IMR-90 (cell line): ENCODE data around the gene TWSG1.
"Not testable (repeated sequence)": the region's sequence is repeated elsewhere in the genome, so short reads cannot be mapped to it uniquely, and the experiment has no call there.

Experiments used
- CHD1 ChIP-seq: IDR thresholded peaks from 2 replicates; pipeline ENCODE4 v1.6.1; 2012; ENCODE audit warnings: low read depth, low read length, improper control_type of control experiment
- POLR2A ChIP-seq: IDR thresholded peaks from 2 replicates; pipeline ENCODE4 v1.6.1; 2012; ENCODE audit warnings: mild to moderate bottlenecking, low read depth, low read length
- RAD21 ChIP-seq: IDR thresholded peaks from 2 replicates; pipeline ENCODE4 v1.6.1; 2012; ENCODE audit warnings: low read length, improper control_type of control experiment
- RFX5 ChIP-seq: IDR thresholded peaks from 2 replicates; pipeline ENCODE4 v1.8.0; 2012; ENCODE audit warnings: low read depth, mild to moderate bottlenecking, low read length, moderate library complexity
- SMC3 ChIP-seq: fragments of 150-350 bp; IDR thresholded peaks from 2 replicates; pipeline ENCODE4 v1.6.1; 2016; ENCODE audit warnings: low read depth, mild to moderate bottlenecking, antibody characterized with exemption, low read length, moderate library complexity
- TF ChIP-seq, protein P1 (sequence below): conservative IDR thresholded peaks from 2 replicates; pipeline ENCODE4 v1.5.1; 2012; ENCODE audit warnings: mild to moderate bottlenecking, low read depth, low read length, improper control_type of control experiment

DNA sequence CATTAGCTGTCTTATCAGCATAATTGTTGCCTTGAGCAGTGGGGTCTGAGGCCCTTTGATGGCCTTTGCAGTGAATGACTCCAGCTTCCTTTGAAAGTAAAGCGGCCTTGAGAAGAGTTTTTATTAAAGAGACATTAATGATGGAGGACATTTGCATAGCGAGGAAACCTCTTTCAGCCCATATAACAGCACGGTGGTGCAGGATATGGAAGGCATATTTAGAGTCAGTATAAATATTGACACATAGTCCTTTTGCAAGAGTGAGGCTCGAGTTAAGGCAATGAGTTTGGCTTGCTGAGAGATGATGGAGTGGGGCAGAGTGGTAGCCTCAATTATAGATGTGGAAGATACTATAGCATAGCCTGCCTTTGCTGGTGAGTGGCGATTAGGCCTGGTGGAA lies 89.7 kb downstream of the TWSG1 start:
- TF ChIP-seq, protein P1, sequence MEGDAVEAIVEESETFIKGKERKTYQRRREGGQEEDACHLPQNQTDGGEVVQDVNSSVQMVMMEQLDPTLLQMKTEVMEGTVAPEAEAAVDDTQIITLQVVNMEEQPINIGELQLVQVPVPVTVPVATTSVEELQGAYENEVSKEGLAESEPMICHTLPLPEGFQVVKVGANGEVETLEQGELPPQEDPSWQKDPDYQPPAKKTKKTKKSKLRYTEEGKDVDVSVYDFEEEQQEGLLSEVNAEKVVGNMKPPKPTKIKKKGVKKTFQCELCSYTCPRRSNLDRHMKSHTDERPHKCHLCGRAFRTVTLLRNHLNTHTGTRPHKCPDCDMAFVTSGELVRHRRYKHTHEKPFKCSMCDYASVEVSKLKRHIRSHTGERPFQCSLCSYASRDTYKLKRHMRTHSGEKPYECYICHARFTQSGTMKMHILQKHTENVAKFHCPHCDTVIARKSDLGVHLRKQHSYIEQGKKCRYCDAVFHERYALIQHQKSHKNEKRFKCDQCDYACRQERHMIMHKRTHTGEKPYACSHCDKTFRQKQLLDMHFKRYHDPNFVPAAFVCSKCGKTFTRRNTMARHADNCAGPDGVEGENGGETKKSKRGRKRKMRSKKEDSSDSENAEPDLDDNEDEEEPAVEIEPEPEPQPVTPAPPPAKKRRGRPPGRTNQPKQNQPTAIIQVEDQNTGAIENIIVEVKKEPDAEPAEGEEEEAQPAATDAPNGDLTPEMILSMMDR: not testable (repeated sequence)
- not testable (repeated sequence) for TF ChIP-seq CHD1, SMC3, POLR2A, RAD21, RFX5
